ENCODE data around the gene KRTAP6-1.

- TF ChIP-seq, protein P1, sequence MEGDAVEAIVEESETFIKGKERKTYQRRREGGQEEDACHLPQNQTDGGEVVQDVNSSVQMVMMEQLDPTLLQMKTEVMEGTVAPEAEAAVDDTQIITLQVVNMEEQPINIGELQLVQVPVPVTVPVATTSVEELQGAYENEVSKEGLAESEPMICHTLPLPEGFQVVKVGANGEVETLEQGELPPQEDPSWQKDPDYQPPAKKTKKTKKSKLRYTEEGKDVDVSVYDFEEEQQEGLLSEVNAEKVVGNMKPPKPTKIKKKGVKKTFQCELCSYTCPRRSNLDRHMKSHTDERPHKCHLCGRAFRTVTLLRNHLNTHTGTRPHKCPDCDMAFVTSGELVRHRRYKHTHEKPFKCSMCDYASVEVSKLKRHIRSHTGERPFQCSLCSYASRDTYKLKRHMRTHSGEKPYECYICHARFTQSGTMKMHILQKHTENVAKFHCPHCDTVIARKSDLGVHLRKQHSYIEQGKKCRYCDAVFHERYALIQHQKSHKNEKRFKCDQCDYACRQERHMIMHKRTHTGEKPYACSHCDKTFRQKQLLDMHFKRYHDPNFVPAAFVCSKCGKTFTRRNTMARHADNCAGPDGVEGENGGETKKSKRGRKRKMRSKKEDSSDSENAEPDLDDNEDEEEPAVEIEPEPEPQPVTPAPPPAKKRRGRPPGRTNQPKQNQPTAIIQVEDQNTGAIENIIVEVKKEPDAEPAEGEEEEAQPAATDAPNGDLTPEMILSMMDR (conservative IDR thresholded peaks at IDR 0.05; ENCODE audit: low read length) = no peak
- no peak for TF ChIP-seq EZH2phosphoT487 (IDR thresholded peaks at IDR 0.05; ENCODE audit: borderline replicate concordance)
These were observed 14.4 kb upstream of the KRTAP6-1 start for GRCh38 chr21:30628109-30628508.

All from Loucy (cell line).